Inferior parietal cortex (tissue), 1 donor: ENCODE results near the gene ELP6.
A peak's percentile ranks its signal among the peaks of the same experiment; 100 is the strongest.

Experiments
- DNase-seq: peaks from one replicate; pipeline ENCODE4 v3.0.0-alpha.2; 2016; ENCODE audit errors: extremely low spot score

The ELP6 gene, protein sequence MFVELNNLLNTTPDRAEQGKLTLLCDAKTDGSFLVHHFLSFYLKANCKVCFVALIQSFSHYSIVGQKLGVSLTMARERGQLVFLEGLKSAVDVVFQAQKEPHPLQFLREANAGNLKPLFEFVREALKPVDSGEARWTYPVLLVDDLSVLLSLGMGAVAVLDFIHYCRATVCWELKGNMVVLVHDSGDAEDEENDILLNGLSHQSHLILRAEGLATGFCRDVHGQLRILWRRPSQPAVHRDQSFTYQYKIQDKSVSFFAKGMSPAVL

DNA sequence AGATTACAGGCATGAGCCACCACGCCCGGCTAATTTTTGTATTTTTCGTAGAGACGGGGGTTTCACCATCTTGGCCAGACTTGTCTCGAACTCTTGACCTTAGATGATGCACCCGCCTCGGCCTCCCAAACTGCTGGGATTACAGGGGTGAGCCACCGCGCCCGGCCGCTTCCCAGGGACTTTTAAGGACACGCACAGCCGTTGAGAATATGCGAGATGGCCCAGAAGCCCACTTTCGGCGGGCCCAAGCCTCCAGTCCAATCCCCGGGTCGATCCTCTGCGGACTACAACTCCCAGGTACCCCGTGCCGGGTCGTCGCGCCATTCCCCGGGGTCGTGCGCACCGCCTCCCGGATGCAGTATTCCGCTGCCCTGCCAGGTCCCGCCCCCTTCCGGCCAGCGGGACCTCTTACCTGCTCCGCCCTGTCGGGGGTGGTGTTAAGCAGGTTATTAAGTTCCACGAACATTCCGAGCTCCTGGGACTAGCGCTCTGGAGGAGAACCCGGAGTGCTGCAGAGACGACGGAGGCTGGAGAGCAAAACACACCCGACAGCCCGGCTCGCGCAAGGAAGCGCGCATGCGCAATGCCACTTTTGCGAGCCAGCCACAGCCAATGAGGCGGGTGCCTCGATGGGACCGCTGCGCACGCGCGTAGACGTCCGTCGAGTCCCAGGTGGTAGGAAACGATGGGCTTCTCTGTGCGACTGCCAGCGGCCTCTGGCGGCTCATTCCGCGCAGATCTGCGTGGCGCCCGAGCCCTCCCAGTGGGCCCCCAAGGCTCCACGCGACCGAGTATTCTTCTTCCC lies at the start of gene ELP6:
TSS of gene ELP6 (minus strand) at position 588 of the 805 bp plus-strand sequence. CDS start at position 466, 122 bp downstream.
- DNase-seq = peak; percentile 96

DNA sequence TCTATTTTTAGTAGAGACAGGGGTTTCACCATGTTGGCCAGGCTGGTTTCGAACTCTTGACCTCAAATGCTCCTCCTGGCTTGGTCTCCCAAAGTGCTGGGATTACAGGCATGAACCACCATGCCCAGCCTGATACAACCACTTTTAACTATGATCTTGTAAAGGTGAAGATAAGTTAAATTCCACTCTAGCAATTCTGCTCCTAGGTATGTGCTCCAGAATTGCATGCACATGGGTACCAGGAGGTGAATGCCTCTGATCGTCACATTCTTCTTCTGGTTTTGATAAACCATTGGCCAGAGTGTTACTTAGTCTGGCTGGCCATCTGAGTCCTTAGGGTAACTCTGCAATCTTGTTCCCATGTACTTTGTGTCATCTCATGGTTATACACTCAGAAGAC lies 42.8 kb upstream of the ELP6 start:
- DNase-seq = no peak

DNA sequence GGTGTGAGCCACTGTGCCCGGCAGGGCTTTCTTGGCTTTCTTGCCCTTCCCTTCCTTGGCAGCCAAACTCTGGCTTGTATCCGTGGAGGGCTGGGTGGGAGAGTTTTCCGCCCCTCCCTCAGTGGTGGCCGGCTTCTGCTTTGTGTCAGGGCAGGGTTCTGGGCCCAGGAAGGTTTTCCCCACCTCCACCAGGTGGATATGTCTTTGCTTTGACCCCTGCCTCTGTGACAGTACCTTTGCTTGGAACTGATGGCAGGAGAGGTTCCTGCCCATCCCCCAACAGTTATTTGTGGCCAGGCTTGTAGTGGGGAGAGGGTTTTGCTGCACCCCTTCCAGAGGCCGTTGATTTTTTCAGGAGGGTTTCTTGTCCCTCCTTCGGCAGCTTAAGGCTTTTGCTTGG lies 40.8 kb upstream of the ELP6 start:
- no peak for DNase-seq

DNA sequence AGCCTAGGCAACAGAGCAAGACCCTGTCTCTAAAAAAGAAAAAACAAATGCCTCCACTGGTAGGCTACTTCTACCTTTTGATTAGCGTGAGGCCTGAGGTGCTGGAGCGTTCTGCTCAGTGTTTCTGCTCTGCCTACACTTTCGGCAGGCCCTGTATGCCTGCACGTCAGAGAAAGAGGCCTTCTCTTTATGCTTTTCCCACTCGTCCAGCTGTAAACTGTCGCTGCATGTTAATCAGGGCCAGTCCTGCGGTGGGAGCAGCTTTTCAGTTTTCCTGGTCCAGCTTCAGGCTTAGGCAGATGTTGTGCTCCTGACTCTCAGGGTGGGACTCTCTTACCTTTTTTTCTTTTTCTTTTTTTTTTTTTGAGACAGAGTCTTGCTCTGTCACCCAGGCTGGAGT lies 39.9 kb upstream of the ELP6 start:
- no peak for DNase-seq

DNA sequence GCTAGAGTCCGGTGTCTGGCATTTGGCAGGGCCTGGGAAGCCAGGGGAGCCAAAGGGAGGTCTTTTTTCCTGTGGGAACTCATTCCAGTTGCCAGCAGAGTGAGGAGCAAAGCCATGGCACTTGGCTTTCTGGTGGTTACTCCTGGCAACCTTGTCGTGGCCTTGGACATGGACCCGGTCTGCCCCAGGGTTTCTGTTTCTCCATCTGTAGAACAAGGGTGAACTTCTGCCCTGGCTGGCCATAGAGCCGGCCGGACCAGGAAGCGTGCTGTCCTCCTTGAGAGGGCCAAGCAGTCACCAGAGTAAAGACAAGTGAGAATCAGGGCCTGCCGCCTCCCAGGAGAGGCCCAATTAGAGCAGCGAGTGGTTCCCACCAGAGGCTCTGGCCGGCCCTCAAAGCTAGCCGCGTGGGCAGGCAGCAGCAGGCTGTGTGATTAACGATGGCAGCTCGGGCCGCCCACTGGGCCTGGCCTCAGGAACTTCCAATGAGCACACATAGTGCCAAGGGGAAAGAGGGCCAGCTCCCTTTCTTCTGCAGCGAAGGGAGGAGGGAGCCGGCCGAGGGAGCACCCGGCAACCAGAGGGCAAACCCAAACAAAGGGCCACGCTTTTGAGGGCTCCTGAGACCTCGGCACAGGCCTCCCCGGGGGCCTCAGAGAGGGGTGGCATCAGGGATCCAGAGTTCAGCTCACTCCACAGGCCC lies 29.1 kb upstream of the ELP6 start:
- DNase-seq = peak; percentile 16

DNA sequence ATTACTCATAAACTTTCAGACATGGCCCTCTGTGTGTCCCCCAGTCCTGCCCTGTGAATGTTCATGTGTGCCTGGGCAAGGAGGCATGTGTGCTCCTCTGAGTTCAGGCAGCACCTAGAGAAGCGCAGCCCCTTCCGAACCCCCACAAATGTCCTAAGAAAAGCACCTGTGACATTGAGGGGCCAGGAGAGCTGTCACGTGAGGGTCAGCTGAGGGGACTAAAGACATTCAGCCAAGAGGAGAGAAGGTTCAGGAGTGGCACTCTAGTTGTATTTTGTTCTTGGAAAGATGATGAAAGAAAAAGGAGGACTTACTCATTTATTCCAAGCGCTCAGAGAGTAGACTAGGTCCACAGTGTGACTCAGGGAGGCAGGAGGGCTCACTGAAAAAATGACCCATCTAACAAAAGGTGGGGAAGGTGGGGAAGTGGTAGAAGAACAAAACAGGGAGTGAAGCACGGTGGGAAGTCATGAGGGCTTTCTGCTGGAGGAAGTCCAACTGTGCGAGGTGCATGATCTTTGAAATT lies 28.1 kb upstream of the ELP6 start:
- no peak for DNase-seq

DNA sequence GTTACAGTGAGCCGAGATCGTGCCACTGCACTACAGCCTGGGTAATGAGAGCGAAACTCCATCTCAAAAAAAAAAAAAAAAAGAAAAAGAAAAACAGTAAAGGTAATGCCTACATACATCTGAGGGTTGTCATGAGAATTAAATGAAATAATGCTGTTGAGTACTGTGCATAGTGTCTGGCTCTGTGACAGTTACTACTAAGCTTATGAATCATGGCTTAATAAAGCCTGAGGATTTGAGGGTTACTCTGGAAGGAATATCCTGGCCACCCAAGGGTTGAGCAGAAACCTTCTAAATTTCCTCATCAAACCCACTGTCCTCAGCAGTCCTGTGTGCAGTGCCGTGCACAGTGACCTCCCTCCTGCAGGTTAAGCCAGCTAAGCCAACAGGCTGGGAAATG lies 26.8 kb upstream of the ELP6 start:
- no peak for DNase-seq

DNA sequence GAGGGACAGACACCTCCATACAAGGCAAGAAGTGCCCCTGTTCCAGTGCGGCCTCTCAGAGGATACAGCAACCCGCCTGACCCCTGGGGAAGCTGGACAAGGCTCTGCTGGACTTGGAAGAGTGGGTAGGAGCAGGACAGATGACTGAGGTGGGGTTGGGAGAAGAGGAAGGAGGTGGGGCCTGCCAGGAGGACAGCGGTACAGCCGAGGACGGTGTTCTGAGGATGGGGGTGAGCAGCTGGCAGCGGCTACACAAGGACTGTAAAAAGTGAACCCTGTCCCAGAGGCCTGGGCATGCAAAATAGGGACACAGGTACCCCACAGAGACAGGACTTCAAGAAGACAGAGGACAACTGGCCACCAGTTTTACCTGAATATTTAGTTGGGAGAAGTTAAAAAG lies 23.5 kb upstream of the ELP6 start:
- no peak for DNase-seq

DNA sequence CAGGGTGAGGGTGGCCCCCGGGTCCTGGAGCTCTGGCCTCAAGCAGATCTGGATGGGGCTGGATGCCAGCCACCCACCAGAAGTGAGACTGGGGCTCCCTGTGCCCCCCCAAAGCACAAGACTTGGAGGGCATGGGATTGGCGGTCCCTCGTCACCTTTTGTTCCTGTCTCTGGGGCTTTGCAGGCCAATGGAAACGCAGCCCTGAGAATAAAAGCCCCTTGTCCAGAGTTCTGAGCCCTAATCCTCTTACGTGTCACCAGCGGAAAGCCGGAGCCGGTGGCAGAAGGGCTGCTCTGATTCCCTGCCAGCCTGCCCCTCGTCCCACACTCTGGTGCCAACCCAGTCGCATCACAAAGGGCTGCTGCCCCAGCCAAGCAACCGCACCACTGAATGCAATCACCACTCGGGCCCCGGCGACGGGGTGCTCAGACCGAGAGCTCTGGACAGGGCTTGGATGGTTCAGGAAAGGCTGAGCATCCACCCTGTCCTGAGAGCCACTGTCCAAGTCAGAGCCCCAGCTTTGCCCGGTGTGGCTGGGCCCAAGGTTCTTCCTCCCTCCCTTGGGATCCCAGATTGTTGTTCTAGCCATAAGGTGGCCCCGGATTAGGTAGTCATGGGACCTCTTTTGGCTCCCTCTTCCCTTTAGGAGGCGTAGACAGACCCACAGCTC lies 22.8 kb upstream of the ELP6 start:
- no peak for DNase-seq

DNA sequence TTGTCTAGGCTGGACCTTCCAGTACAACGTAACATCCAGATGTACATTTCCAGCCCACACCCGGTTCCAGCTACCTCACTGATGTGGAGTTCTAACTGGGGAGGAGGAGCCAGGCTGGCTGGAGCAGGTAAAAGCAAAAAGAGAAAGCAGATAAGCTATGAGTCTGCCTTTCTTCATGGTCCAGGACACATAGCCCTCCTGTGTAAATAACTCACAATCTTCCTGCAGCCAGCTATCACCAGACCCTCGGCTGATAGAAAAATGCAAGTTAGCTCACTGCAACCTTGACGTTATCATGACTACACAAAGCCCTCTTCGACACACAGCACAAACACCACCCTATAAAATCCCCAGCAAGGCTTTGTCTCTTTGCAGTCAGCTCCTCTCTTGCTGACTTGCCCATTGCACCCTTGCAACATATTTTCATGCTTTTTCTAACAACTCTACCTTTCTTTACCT lies 20.5 kb upstream of the ELP6 start:
- no peak for DNase-seq

DNA sequence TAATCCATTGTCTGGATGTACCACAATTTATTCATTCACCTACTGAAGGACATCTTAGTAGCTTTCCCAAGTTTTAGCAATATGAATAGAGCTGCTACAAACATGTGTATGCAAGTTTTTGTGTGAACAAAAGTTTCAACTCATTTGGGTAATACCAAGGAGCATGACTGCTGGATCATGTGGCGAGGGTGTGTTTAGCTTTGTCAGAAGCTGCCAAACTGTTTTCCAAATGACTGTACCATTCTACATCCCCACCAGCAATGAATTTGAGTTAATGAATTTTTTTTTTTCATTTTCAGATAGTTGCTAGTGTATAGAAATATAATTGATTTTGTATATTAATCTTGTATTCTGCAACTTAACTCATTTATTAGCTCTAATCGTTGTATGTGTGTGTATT lies 20.0 kb upstream of the ELP6 start:
- DNase-seq = no peak

DNA sequence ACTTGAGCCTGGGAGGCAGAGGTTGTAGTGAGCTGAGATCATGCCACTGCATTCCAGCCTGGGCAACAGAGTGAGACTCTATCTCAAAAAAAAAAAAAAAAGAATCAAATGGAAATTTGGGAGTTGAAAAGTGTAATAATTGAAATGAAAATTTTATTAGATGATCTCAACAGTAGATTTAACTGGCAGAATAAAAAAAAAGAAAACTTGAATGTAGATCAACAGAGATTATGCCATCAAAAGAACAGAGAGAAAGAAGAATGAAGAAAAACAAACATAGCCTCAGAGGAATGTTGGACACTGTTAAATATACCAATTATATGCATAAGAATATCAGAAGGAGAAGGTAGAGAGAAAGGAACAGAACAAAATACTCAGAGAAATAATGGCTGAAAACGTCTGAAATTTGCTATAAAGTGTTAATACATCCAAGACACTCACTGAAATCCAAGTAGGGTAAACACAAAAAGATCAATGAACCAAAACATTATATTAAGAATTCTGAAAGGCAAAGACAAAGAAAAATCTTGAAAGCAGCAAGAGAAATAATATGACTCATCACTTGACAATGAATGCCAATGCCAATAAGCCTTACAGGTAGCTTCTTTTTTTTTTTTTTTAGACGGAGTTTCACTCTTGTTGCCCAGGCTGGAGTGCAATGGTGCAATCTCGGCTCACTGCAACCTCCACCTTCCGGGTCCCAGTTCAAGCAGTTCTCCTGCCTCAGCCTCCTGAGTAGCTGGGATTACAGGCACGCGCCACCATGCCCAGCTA lies 14.6 kb upstream of the ELP6 start:
- DNase-seq = no peak

DNA sequence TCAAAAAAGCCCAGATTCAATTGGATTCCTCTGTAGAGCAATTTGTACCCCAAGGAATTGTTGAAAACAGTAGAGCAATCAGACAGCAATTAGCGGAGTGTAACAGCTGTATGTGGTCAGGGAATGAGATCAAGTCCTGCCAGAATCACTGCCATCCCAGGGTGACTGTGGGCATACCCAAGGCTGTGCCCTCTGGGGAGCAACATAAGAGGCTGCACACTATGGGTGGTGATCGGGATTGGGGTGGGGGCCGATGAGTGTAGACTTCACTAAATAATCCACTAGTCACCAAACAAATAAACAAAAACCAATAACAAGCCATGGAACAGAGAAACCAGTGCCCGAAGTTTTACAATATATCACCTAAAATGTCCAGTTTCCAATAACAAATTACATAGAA lies 12.1 kb upstream of the ELP6 start:
- DNase-seq = no peak

DNA sequence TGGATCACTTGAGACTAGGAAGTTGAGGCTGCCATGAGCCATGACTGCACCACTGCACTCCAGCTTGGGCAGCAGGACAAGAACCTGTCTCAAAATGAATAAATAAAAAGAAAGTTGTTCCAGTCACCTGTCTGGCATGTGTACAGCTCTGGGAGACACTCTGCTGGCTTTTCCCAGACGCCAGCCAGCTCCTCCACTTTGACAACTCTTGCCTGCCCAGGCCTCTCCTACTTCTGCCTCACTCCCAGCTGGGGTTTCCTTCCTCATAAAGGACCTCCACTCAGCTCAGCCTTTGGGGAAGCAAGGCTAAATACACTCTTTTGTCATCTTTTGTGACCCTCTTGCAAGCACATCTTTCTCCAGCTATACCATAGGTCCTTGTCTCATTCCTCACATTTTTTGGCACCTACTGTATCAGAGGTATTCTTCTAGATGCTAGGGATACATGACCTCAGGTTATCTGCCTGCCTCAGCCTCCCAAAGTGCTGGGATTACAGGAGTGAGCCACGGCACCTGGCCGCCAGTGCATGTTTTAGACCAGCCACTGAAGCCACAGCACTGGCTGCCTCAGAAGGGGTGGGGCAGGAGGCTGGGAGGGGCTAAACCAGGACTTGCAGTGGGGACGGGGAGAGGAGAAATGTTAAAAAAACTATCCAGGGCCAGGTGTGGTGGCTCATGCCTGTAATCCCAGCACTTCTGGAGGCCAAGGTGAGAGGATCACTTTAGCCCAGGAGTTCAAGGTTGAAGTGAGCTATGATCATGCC lies 10.0 kb upstream of the ELP6 start:
- DNase-seq = no peak

DNA sequence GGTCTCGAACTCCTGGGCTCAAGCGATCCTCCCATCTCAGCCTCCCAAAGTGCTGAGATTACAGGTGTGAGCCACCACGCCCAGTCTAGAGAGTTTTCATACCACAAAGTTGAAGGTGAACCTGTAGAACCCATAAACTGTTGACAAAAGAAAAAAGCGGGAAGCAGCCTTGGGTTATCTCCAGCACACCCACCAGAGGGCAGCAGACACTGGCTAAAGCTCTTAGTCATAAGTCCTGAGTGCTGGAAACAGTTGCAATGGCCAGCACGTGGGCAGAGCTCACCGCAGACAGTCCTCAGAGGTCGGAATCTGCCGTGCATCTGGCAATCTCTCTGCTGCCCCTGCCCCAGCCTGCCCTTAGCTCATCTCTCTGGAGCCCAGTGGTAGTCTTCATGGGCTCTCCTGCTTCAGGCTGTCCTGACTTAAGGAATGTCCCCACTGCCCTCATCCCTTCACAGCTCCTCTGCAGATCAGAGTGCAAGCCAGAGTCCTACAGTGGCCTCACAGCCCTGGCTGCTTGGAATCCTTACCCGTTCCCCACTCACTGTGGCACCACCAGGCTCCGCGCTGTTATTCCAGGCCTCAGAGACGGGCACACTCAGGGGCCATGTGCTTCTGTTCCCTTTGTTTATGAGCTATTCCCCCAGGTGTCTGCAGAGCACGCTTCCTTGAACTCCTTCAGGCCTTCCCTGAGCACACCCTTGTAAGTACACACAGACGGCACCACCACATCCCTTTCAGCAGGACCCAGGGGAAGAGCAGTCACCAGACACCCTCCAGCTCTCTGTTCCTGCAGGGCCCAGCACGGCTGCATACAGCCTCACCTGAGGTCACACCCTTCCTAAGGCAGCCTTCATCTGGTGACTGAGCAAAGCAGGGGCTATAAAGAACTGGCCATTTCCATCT lies 8.8 kb upstream of the ELP6 start:
- DNase-seq = peak; percentile 90

DNA sequence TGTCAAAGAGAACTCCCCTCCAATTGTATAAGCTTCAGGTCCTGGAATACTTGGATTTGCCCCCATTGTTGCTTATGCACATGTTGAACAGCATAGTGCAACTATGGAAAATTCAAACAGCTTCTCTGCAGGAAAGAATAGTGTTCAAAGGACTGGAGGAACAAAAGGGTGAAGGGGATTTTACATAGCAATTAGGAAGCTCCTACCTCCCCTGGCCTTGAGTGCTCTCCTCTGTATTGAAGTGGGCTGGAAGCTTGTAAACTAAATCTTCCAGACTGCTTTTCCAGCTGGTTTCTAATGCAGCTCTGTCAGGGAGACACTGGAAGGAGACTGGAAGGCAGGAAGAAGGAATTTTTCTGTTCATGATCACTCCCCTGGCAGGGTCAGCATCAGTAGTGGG lies 7.2 kb upstream of the ELP6 start:
- no peak for DNase-seq

DNA sequence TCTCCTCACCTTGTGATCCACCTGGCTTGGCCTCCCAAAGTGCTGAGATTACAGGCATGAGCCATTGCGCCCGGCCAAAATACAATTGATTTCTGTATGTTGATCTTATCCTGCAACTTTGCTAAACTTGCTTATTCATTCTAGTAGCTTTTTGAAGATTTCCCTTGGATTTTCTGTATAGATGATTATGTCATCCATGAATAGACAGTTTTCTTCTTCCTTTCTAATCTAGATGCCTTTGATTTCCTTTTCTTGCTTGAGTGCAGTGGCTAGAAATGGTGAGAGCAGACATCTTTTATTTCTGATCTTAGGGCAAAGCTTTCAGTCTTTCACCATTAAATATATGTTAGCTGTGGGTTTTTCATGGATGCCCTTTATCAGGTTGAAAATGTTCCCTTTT lies 4.4 kb upstream of the ELP6 start:
- no peak for DNase-seq

DNA sequence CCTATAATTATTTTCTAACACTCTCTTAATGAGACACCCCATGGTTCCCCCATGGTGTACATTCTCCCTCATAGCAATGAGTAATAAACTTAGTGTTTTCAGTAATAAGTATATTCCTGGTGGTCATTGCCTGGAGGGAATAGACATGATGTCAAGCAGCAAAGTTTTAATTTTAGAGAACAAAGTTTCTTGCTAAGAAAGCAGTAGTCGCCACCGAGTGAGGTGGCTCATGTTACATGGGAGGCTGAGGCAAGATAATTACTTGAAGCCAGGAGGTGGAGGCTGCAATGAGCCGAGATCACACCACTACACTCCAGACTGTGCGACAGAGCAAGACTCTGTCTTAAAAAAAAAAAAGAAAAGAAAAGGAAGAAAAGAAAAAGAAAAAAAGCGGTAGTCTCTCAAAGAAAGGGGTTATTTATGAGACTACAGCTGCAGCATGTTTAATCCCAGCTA lies 2.4 kb upstream of the ELP6 start:
- no peak for DNase-seq

DNA sequence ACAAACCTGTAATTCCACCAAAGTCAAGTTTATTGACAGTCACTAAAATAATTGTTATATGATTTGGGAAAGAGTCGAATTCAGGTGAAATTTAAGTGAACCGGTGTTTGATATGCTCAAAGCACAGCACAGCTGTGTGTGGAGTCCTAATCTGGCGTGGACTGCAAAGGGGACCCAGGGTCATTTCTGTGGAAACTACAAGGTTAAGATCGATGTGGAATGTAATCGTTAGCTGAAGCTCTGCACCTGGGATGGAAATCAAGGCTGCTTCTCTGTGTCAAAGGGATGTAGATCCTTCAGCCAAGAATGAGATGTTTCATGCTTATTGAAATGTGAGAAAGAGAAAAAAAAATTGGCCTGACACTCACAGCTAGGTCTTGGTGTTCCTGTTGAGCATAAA lies 1.6 kb upstream of the ELP6 start:
- no peak for DNase-seq
